Measurements from ENCODE around the gene HSD11B1L.
A peak's percentile ranks its signal among the peaks of the same experiment; 100 is the strongest.

Gene HSD11B1L, protein sequence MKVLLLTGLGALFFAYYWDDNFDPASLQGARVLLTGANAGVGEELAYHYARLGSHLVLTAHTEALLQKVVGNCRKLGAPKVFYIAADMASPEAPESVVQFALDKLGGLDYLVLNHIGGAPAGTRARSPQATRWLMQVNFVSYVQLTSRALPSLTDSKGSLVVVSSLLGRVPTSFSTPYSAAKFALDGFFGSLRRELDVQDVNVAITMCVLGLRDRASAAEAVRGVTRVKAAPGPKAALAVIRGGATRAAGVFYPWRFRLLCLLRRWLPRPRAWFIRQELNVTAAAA

DNA sequence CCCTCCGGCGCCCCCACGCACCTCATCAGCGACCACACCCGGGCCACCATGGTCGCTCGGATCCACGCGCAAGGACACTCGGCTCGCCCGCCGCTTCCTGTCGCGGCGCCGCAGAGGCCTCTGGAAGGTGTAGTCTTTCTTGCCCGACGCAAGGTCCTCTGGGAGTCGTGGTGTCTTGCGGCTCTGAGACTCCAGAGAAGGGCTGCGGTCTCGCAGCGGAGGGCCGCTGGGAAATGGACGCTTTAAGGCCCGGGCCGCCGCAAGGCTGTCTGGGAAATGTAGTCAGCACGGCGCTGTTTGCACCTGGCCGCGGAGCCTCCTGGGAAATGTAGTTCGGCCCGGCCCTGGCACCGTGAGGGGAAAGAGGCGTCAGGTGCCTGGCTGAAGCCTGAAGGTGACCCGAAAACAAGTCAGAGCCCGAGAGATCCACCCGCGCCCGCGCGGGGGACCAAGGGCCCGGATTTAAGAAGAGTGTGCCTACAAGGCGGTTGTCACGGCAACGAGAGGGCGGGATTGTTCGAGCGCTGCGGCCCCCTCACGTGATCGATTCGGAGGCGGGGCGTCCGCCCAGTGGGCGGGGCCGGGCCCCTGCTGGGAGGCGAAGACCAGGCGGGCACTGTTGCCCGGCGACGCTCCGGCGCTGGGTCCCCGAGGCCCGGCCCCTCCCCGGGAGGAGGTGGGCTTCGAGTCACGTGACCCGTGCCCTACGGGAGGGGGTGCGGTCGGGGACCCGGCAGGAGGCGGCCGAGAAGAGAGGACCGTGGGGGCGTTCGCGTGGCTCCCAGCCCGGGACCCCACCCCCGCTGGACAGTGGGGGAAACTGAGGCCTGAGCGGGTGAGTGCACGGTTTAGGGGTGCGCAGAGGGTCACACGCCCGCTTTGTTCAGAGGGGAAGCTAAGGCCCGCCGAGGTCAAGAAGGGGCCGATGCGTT, at the start of gene HSD11B1L, which contains the start of gene MICOS13:
Gene HSD11B1L (plus strand): TSS at position 591 of the 932 bp plus-strand sequence. CDS start 3,806 bp downstream, outside the sequence.
Gene MICOS13 (minus strand): TSS at position 80 of the 932 bp plus-strand sequence. CDS start 30 bp downstream, at position 50.
- peak; percentile 95 to 98 for DNase-seq (ENCODE audit: low read depth in 2 of 2)

DNA sequence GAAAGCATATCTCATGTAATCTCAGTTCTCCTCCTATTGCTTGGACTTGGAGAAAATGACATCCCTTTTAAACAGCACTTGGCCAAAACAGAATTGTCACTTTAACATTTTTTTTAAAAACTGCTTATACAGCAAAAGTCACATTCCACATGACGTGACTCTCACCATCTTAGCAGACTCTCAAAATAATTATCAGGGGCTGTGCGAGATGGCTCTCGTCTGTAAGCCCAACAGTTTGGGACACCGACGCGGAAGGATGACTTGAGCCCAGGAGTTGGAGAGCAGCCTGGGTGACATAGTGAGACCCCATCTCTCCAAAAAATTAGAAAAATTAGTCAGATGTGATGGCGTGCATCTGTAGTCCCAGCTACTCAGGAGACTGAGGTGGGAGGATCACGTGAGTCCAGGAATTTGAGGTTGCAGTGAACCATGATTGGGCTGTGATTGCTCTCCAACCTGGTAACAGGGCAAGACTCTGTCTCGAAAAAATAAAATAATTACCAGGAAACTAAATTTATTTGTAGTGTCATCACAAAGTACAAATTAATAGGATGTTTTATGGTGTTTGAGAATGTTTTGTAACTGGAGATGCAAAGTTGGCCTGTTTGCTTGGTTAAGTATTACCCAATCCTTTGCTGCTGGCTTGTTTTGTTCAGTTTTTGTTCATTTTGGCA, 49.1 kb upstream of the HSD11B1L start:
- no peak for DNase-seq (ENCODE audit: low read depth in 2 of 2)

DNA sequence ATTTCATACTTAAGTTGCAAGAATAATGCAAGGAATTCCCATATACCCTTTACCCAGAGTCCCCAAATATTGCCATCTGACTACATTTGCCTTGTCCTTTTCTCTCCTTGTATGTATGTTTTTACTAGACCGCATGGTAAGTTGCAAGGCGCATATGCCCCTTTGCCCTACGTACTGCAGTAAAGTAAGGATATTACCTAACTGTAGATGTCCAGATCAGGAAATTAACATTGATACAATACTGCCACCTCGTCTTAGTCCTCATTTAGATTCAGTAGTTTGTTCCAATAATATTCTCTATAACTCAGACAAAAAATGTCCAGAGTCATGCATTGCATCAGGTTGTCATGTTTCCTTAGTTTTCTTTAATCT, 48.6 kb upstream of the HSD11B1L start:
- no peak for DNase-seq (ENCODE audit: low read depth in 2 of 2)

DNA sequence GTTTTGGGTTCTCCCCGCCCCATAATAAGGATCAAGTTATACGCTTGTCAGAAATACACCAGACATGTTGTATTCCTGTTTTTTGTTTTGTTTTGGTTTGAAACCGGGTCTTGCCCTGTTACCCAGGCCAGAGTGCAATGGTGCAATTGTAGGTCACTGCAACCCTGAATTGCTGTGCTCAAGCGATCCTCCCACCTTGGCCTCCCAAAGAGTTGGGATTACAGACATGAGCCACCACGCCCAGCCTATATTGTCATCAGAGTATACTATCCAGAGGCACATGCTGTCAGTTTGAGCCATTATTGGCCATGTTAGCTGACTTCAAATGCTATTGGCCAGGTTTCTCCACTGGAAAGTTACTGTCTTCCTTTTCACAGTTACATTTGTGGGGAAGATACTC, 48.2 kb upstream of the HSD11B1L start:
- DNase-seq (ENCODE audit: low read depth in 2 of 2), result no peak

DNA sequence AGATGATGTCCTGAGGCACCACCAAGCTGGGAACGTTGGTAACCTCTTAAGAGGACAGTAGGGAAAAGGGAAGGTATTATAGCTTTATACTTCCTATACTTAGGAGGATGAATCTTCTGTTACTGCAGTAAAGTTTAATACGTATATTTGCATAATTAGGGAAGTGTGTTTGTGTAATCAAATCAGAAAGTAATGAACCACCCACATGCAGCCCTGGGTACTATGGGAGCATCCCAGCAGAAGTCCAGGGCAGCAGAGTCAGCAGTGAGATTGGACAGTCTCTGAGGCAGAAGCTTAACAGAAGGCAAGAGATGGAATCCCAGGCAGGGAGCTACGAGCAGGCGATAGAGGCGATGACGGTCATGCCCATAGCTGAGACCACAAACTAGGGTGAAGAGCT, 45.4 kb upstream of the HSD11B1L start:
- DNase-seq (ENCODE audit: low read depth in 2 of 2), result no peak

DNA sequence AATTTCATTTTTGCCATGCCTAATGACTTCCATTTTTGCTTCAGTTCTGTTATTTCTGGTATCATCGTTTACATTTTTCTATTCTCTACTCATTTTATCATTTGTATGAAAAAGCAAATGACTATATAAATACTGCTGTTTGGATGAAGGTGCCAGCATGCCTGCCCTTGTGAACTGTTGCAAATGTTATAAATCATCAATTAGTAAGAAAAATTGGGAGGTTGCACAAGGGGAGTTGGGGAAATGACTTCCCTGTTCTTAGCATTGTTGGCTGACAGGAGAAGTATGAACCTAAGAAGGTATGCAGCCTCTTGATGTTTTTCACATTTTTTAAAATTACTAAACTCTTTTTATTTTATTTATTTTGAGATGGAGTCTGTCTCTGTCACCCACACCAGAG, 42.9 kb upstream of the HSD11B1L start:
- DNase-seq (ENCODE audit: low read depth in 2 of 2), result no peak

DNA sequence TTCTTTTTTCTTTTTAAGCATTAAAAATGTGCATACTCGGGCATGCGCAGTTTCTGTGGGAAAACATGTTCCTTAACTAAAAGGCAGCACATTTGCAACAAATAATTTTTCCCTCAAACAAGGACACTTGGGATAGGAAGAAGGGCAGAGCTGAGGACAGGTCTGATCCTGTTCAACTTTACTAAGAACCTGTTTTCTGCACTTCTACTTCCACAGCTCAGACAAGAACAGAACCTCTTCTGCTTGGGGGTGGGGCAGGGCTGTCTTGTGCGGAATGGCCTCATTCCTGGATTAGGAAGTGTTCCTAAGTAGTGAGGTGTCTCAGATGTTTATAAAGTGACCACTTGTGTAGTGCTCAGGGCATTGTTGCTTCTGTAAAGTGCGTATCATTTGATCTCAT, 39.7 kb upstream of the HSD11B1L start:
- DNase-seq (ENCODE audit: low read depth in 2 of 2), result no peak

DNA sequence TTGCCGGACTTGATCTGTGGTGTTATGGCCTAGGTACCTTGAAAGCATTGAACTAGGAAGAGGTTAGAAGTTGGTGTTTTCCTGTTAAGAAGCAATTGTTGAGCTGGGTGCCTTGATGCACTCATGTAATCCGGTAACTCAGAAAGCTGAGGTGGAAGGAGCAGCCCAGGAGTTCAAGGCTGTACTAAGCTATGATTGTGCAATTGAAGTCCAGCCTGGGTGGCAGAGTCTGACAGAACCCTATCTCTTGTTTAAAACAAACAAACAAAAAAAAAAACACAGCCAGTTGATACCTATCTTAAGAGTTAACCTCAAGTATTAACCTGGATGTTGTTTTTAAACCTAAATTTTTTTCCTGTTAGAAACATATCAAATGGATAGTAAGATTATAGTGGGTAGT, 38.6 kb upstream of the HSD11B1L start:
- no peak for DNase-seq (ENCODE audit: low read depth in 2 of 2)

DNA sequence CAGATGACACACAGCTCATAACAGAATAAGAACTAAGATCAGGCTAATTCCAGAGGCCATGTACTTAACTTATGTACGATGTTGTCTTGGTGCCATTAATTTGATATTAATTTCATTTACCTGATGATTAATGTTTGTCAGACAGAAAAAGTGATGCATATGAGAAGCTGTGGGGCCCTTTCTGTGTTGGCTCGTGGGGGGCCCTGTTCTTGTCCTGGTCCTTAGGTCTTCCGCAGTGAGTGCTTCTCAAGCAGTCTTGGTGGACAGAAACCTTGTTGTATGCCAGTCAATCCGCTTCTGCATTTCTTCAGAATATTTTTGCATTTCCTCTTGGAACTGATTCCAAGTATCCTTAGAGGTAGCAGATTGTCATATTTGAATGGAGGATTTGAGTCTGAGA, 37.8 kb upstream of the HSD11B1L start:
- no peak for DNase-seq (ENCODE audit: low read depth in 2 of 2)

DNA sequence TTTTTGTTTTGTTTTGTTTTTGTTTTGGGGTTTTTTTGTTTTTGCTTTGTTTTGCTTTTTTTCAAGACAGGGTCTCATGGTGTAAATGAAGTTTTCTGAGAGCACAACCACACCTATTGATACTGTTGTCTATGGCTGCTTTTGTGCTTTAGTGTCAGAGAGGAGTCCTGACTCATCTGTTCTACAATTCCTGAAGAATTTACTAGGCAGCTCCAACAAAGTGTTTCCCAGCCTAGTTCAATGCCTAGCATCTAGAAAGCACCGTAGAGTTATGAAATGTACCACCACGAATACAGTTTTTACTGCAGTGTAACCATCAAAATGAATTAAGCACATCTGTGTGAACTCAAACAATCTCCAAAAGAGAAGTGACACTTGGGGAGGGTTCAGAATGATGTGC, 36.8 kb upstream of the HSD11B1L start:
- no peak for DNase-seq (ENCODE audit: low read depth in 2 of 2)

DNA sequence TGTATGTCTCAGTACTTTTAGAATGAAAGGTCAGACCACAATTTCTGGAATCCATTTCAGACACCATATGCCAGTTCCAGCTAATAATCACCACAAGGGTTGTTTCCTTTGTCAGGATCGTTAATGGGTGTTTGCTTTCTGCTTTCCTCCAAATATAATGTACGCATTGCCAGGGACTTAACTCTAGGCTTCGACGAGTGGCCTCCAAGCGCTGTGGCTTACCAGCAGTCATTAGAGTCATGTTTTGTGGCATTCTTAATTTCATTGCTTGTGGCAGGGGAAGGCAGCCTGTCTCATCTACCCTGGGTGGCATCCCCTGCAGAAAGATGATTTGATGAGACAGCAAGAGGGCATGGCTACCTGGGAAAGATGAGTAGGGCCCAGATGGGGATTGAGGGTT, 35.4 kb upstream of the HSD11B1L start:
- DNase-seq (ENCODE audit: low read depth in 2 of 2), result no peak

DNA sequence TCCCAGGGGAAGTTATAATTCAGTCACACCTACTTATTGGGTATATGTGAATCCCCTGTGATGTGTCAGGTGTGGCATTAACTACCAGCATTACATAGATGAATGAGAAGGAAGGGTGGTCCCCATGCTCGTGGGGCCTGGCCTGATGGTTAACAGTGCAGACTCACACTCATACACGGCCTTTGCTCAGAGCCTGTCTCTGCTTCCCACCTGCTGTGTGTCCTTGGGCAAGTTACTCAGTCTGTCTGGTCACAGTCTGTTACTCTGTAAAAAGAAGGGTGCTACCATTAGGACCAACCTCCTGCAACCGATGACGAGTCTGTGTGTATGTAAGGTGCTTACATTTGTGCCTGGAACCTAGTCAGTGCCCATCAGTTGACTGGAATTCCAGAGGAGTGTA, 34.1 kb upstream of the HSD11B1L start:
- no peak for DNase-seq (ENCODE audit: low read depth in 2 of 2)

DNA sequence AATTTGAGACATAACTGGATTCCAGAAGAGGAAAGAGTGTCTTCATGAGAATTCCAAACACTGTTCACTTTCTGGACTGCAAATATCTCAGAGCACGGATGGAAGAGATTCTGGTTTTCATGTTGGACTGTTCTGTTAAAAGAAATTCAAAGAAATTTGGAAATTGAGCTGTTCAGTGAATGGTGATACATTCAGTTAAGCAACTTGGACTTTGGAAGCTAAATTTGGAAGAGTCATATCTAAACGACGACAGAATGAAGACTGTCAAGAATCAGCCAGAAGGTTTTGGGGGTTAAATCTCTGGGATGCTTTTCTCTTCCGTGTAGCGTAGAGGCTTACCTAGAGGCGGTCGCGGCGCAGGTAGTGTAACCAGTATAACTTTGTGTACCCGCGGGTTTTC, 32.4 kb upstream of the HSD11B1L start:
- no peak for DNase-seq (ENCODE audit: low read depth in 2 of 2)

DNA sequence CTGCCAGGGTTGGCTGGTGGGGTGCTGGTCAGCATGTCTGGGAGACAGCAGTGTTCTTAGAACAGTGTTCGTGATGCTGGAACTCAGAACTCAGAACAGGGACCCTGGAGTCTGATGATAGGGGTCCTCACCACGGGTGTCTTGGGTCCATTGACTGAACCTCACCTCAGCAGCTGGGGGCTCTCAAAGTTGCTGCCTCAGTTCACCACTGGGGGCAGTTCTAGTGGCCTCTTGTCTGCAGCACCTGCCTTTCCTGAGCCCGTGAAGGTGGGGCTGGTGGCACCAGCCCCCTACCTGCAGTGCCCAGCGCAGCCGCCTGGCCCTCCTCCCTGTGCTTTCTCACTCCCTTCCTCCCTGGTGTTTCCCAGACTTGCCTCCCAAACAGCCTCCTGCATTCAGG, 29.5 kb upstream of the HSD11B1L start:
- no peak for DNase-seq (ENCODE audit: low read depth in 2 of 2)

DNA sequence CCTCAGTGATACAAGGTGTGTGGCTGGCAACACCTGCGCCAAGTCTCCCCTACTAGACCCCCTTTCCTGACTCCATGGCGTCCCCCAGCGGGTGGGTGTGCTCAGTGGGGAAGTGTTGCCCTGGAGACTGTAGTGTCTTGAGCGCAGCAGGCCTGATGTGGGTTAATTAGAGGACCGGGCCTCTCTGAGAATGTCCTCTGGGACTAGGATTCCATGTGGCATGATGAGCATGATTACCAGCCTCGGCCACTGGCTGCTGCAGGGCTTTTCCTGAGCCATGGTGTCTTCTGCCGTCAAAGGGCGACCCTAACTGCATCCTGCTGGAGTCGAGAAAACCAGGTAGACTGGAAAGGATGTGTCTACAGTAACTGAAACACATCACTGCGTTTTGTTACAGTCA, 28.6 kb upstream of the HSD11B1L start:
- no peak for DNase-seq (ENCODE audit: low read depth in 2 of 2)

DNA sequence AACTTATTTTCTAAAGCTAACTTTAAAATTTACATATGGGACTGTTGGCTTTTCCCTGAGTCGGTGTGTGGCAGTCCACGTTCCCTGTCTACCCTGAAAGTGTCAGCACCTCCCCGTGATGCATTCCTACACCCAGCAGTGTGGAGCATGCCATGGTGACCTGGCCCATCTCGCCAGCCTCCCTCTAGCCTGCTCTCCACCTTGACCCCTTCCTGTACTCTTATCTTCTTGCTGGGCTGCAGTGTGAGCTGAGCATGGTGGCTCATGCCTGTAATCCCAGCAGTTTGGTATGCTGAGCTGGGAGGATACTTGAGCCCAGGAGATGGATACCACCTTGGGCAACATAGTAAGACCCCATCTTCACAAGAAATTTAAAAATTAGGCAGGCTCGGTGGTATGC, 25.9 kb upstream of the HSD11B1L start:
- DNase-seq (ENCODE audit: low read depth in 2 of 2), result no peak

DNA sequence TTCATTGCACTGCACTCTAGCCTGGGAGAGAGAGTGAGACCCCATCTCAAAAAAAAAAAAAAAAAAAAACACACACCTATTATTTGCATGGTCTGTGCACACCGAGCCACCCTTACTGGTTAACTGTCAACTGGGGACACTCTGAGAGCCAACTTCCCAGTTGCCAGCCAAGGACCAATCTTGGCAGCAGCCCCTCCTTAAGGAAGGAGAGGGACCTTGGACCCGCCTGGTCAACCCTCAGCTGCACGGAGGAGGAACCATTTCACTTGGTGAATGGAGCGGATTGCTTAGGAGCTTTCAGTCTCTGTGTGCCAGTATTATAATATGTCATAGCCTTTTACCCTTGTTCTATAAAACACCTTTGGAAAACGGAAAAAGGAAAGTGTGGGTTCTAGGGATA, 25.4 kb upstream of the HSD11B1L start:
- no peak for DNase-seq (ENCODE audit: low read depth in 2 of 2)

DNA sequence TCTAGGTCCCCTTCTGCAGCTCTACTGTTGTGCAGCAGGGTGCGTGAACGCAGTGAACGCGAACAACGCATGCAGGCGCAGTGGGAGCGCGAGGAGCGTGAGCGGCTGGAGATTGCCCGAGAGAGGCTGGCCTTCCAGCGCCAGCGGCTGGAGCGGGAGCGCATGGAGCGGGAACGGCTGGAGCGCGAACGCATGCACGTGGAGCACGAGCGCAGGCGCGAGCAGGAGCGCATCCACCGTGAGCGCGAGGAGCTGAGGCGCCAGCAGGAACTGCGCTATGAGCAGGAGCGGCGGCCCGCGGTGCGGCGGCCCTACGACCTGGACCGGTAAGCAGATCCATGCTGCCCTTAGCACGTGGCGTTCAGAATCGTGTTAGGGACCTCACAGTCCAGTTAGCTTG, 19.3 kb upstream of the HSD11B1L start:
- no peak for DNase-seq (ENCODE audit: low read depth in 2 of 2)

DNA sequence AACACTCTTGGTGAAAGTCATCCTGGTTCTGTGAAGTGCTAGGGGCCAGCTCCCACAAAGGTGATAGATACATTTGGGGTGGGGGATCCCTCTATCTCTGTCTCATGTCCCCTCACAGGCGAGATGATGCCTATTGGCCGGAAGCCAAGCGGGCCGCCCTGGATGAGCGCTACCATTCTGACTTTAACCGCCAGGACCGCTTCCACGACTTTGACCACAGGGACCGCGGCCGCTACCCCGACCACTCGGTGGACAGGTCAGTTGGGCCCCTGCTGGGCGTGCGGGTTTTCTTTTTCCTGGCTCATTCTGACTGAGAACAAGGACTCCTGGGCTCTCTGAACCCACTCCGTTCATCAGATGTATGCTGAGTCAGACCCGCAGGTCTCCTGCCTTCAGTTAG, 16.9 kb upstream of the HSD11B1L start:
- no peak for DNase-seq (ENCODE audit: low read depth in 2 of 2)

DNA sequence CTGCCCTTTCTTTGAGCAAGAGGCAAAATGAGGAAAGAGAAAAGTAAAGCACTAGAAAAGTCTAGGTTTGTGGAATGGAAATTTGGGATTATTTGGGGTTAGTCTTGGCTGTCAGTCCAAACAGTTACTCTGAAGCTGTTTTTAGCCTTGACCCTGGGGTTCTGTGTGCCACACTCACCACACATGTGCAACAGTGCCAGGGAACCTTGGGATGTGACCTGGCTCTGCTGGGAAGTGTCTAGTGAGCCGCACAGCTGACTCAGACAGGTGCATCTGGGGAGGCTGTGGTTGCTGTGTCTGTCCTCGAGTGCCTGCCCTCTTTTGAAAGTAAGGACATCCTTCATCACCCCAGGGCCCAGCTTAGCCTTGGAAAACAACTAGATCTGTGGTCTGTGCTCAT, 16.3 kb upstream of the HSD11B1L start:
- no peak for DNase-seq (ENCODE audit: low read depth in 2 of 2)

DNA sequence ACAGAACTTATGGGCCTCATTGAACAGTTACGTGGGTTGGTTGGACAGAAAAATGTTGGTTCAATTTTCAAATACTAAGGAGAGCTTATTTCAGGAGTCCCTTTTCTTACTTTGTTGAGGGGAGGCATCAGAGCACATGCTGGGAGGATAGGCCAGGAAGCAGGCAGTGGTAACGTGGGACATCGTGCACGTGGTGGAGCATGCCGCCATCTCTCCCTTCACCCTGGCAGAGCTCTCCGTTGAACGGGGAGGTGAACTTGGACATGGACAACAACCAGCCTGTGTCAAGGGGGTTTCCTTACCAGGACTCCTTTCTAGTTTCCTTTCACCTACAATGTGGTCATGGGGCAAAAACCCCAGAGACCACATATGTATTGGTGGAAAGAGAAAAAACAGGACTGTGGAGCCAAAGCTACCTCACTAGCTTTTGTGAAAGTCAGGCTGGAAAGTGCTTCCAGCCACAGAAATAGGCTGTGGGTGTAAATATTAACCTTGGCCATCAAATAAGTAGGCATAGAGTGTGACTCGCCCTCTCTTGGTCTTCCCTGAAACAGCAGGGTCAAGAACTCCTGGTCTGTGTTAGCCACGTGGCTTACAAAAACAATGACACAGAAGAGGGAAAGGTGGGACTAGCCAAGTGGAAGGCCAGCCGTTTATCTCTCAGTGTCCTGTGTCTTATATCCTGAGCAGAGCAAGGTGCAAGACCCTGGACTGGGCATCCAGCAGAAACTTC, 14.9 kb upstream of the HSD11B1L start:
- no peak for DNase-seq (ENCODE audit: low read depth in 2 of 2)
